IMR-90 (cell line): ENCODE measurements around the gene SCARB1. TPM values are rescaled to one million over a fixed set of nuclear protein-coding genes. Genes with fewer than 3 reads are reported as not detected.
"Not testable (repeated sequence)": the region's sequence is repeated elsewhere in the genome, so short reads cannot be mapped to it uniquely, and the experiment has no call there.

Source experiments
- ATAC-seq: fragments of 200-7000 bp; cut with Tn5 transposase; 2 replicates; pipeline ENCODE4 v1.9.1; 2020; ENCODE audit warnings: low read depth, mild to moderate bottlenecking, moderate library complexity
- Bru-seq: library from RNA; stranded (reverse); fragments of 400-500 nt; gene quantifications from one replicate; lab custom pipeline; 2021; lab: Mats Ljungman, UMichigan
- BruChase-seq, 2 experiments: library from RNA; stranded (reverse); fragments of 400-500 nt; gene quantifications; one replicate each; lab custom pipeline; 2021; lab: Mats Ljungman, UMichigan
- BruUV-seq: library from RNA; stranded (reverse); fragments of 400-500 nt; replicated peaks from 2 replicates; lab custom pipeline; 2021; lab: Mats Ljungman, UMichigan
- CTCF ChIA-PET: fragments of 300-600 bp; formaldehyde crosslinking; extraction: SDS; loops from one replicate; lab custom pipeline; 2021; ENCODE audit warnings: antibody characterized with exemption; lab: Yijun Ruan, JAX
- POLR2A ChIA-PET: fragments of 300-600 bp; sonication (Branson Sonifier 250); formaldehyde crosslinking; loops from one replicate; lab custom pipeline; 2022; ENCODE audit warnings: antibody characterized with exemption; ENCODE audit not compliant: unreplicated experiment; lab: Charles Lee
- DNase-seq: peaks from one replicate; pipeline ENCODE4 v3.0.0; 2013
- H2AFZ ChIP-seq: replicated peaks from 2 replicates; pipeline ENCODE3; 2013; ENCODE audit warnings: low read length, mild to moderate bottlenecking; ENCODE audit not compliant: poor library complexity
- H2AK5ac ChIP-seq: 2 replicates; pipeline ENCODE4 v1.6.1; 2013; ENCODE audit warnings: low read depth, low read length, inconsistent platforms
- H2AK9ac ChIP-seq: replicated peaks from 2 replicates; pipeline ENCODE3; 2013; ENCODE audit warnings: mild to moderate bottlenecking, low read depth, low read length, moderate library complexity; ENCODE audit not compliant: poor library complexity
- H2BK120ac ChIP-seq: 2 replicates; pipeline ENCODE4 v1.6.1; 2013; ENCODE audit warnings: low read depth, low read length, inconsistent platforms
- H2BK15ac ChIP-seq: 3 replicates; pipeline ENCODE4 v1.6.1; 2013; ENCODE audit warnings: low read depth, low read length, inconsistent platforms
- H2BK20ac ChIP-seq: 2 replicates; pipeline ENCODE4 v1.6.1; 2013; ENCODE audit warnings: low read depth, mild to moderate bottlenecking, inconsistent platforms, low read length, moderate library complexity
- H2BK5ac ChIP-seq: 2 replicates; pipeline ENCODE4 v1.6.1; 2013; ENCODE audit warnings: mild to moderate bottlenecking, low read depth, low read length, inconsistent platforms; ENCODE audit not compliant: poor library complexity, severe bottlenecking
- H3K14ac ChIP-seq: replicated peaks from 2 replicates; pipeline ENCODE4 v1.6.1; 2013; ENCODE audit warnings: low read depth, low read length, inconsistent platforms
- H3K18ac ChIP-seq: 2 replicates; pipeline ENCODE4 v1.6.1; 2013; ENCODE audit warnings: low read depth, low read length, control low read depth
- H3K23ac ChIP-seq: 2 replicates; pipeline ENCODE4 v1.6.1; 2013; ENCODE audit warnings: low read depth, low read length, inconsistent platforms
- H3K27ac ChIP-seq: 2 replicates; pipeline ENCODE4 v1.5.1; 2013; ENCODE audit warnings: mild to moderate bottlenecking, control low read depth, low read length; ENCODE audit not compliant: insufficient read depth
- H3K27me3 ChIP-seq: 2 replicates; pipeline ENCODE4 v1.6.1; 2013; ENCODE audit warnings: low read length; ENCODE audit not compliant: control insufficient read depth, insufficient read depth
- H3K36me3 ChIP-seq: 2 replicates; pipeline ENCODE4 v1.6.1; 2013; ENCODE audit warnings: low read length, mixed read lengths; ENCODE audit not compliant: control insufficient read depth, insufficient read depth
- H3K4ac ChIP-seq: 2 replicates; pipeline ENCODE4 v1.6.1; 2013; ENCODE audit warnings: low read depth, low read length, inconsistent platforms
- H3K4me1 ChIP-seq: 2 replicates; pipeline ENCODE4 v1.6.1; 2013; ENCODE audit warnings: low read length, mixed read lengths; ENCODE audit not compliant: control insufficient read depth, insufficient read depth
- H3K4me2 ChIP-seq: 2 replicates; pipeline ENCODE4 v1.6.1; 2013; ENCODE audit warnings: low read depth, mild to moderate bottlenecking, control low read depth, low read length, moderate library complexity
- H3K4me3 ChIP-seq: 2 replicates; pipeline ENCODE4 v1.5.1; 2013; ENCODE audit warnings: low read depth, mild to moderate bottlenecking, control low read depth, low read length, moderate library complexity; ENCODE audit not compliant: insufficient read depth
- H3K56ac ChIP-seq: 2 replicates; pipeline ENCODE4 v1.6.1; 2013; ENCODE audit warnings: low read length, inconsistent platforms; ENCODE audit not compliant: insufficient read depth; ENCODE audit errors: extremely low read depth
- H3K79me1 ChIP-seq, 2 experiments: 2 replicates each; pipeline ENCODE4 v1.6.1; 2013; ENCODE audit warnings: low read length in 2 of 2, inconsistent platforms in 1 of 2, low read depth in 1 of 2
- H3K9ac ChIP-seq: 2 replicates; pipeline ENCODE4 v1.6.1; 2013; ENCODE audit warnings: low read depth, low read length, control low read depth
- H3K9me1 ChIP-seq: 2 replicates; pipeline ENCODE4 v1.6.1; 2013; ENCODE audit warnings: low read length, inconsistent platforms; ENCODE audit not compliant: insufficient read depth
- H3K9me3 ChIP-seq: 2 replicates; pipeline ENCODE4 v1.6.1; 2013; ENCODE audit warnings: low read length; ENCODE audit not compliant: control insufficient read depth, insufficient read depth
- H4K20me1 ChIP-seq: 2 replicates; pipeline ENCODE4 v1.6.1; 2013; ENCODE audit warnings: low read length, inconsistent platforms; ENCODE audit not compliant: insufficient read depth
- H4K5ac ChIP-seq: 2 replicates; pipeline ENCODE4 v1.6.1; 2013; ENCODE audit warnings: mild to moderate bottlenecking, low read depth, low read length, control low read depth
- H4K8ac ChIP-seq, 2 experiments: 2 replicates each; pipeline ENCODE4 v1.6.1; 2013; ENCODE audit warnings: low read depth in 2 of 2, low read length in 2 of 2, control low read depth in 1 of 2, inconsistent platforms in 1 of 2
- H4K91ac ChIP-seq: 2 replicates; pipeline ENCODE4 v1.6.1; 2013; ENCODE audit warnings: low read depth, low read length, inconsistent platforms; ENCODE audit not compliant: insufficient read depth
- MAZ ChIP-seq: IDR thresholded peaks from 2 replicates; pipeline ENCODE4 v1.6.1; 2012; ENCODE audit warnings: low read depth, mild to moderate bottlenecking, low read length, improper control_type of control experiment, moderate library complexity, borderline replicate concordance
- POLR2A ChIP-seq: IDR thresholded peaks from 2 replicates; pipeline ENCODE4 v1.6.1; 2012; ENCODE audit warnings: mild to moderate bottlenecking, low read depth, low read length
- WGBS, 2 experiments: methylation state at CpG; one replicate each; pipeline versions ENCODE4 v1.1.5 to v1.1.7; 2013; ENCODE audit warnings: missing lambda C conversion rate in 2 of 2; ENCODE audit not compliant: insufficient read length in 1 of 2; ENCODE audit errors: extremely low coverage in 2 of 2; 5-methylcytosine and 5-hydroxymethylcytosine counted together
- dilution Hi-C: fragments of 300-500 bp; cut with HindIII; formaldehyde crosslinking; loops from one replicate; pipeline ENCODE4 v1.14.3; 2018; ENCODE audit warnings: low sequenced_read_pairs; ENCODE audit not compliant: unreplicated experiment
- in situ Hi-C: fragments of 300-500 bp; cut with MboI; formaldehyde crosslinking; loops from 3 replicates; pipeline ENCODE4 v1.14.3; 2019; ENCODE audit warnings: low sequenced_read_pairs, inconsistent platforms, mixed read lengths
- intact Hi-C: fragments of 100-400 bp; cut with micrococcal nuclease; formaldehyde crosslinking; loops from 2 replicates; pipeline ENCODE4 v1.10.0; 2022
- long read RNA-seq: library from polyadenylated mRNA; unstranded; transcript quantifications from one replicate; pipeline ENCODE4 v2.0.0, GENCODE V29; 2021; ENCODE audit not compliant: unreplicated experiment
- polyA plus RNA-seq, 3 experiments: library from polyadenylated mRNA; depleted of rRNA; stranded (reverse); fragments of >200 nt; gene quantifications; 2 replicates each; pipeline ENCODE4 v1.2.3, GENCODE V29; 2012; ENCODE audit warnings: low replicate concordance in 1 of 3
- total RNA-seq: library from RNA; depleted of rRNA; stranded (reverse); fragments of >200 nt; gene quantifications from 2 replicates; pipeline ENCODE4 v1.2.3, GENCODE V29; 2012; rRNA removed

The SCARB1 gene
- 3.0 and 3.6 TPM in 2 replicates for total RNA-seq
- 24.8 and 27.0 TPM in 2 replicates for polyA plus RNA-seq (2012; rRNA removed)
- 20.5 and 47.8 TPM in 2 replicates for polyA plus RNA-seq (2012; cell fraction: cytosol; rRNA removed)
- polyA plus RNA-seq (2012; cell fraction: nucleus; rRNA removed; ENCODE audit: low replicate concordance), result 36.2 and 109 TPM in 2 replicates
- percentile 52 among the genes with signal in this experiment for Bru-seq, nascent RNA
- percentile 56 among the genes with signal in this experiment for BruChase-seq, experiment 1, labeled RNA remaining after a 6-hour chase
- percentile 57 among the genes with signal in this experiment for BruChase-seq, experiment 2, labeled RNA remaining after a 2-hour chase
- long read RNA-seq, transcript SCARB1-201 (13 exons, 2,611 nt), result major isoform, 11 of 32 reads
- long read RNA-seq, partial matches to known transcripts, result 10 of 32 reads
- long read RNA-seq, other reads (novel, unspliced or antisense), result 7 of 32 reads

GRCh38 chr12:124863416-124864325 lies at the start of gene SCARB1:
SCARB1 (minus strand) TSS chr12:124863864; CDS start chr12:124863720, 144 bp downstream.
- Histone ChIP-seq H3K4me1 (peaks cover 6% of the 10 kb centered on the region), H2AK5ac (peak within 1 kb of the TSS; percentile 99), H3K27ac (peak within 1 kb of the TSS; percentile 80), H2BK15ac (peak within 1 kb of the TSS; percentile 97; the same call in 2 of the 3 replicates), H4K91ac (peak within 1 kb of the TSS; percentile 98), H2AK9ac (peak within 1 kb of the TSS; percentile 97), H3K27me3 (no peaks in the 10 kb centered on the region), H2AFZ (peak within 1 kb of the TSS; percentile 97), H4K5ac (peak within 1 kb of the TSS; percentile 99), H2BK5ac (peak within 1 kb of the TSS; percentile 77), H3K9ac (peak within 1 kb of the TSS; percentile 62), H3K4ac (peak within 1 kb of the TSS; percentile 99), H3K23ac (peak within 1 kb of the TSS; percentile 90), H3K9me3 (peaks cover 4% of the 10 kb centered on the region; the same call in 1 of the 2 replicates), H3K36me3 (no peaks in the 10 kb centered on the region), H3K9me1 (peaks cover 10% of the 10 kb centered on the region), H2BK120ac (peak within 1 kb of the TSS; percentile 93), H3K14ac (peak within 1 kb of the TSS; percentile 99), H2BK20ac (peak within 1 kb of the TSS; percentile 74), H3K56ac (peak within 1 kb of the TSS; percentile 65), H4K20me1 (no peaks in the 10 kb centered on the region), H3K79me1 (peaks cover 0 to 9% of the 10 kb centered on the region in 2 experiments; a peak in 1 of 4 replicates), H3K18ac (peak within 1 kb of the TSS; percentile 80), H3K4me2 (peak within 1 kb of the TSS; percentile 81), H3K4me3 (peak within 1 kb of the TSS; percentile 96), H4K8ac (peak within 1 kb of the TSS; percentile 100)
- intact Hi-C loops (no loop called here), dilution Hi-C loops (no loop called here), in situ Hi-C loops (no loop called here)
- TF ChIP-seq MAZ (peak; percentile 82; the same call in 1 of the 2 replicates), POLR2A (no peak)
- POLR2A ChIA-PET, result no interaction called here
- WGBS, 2 experiments, result 1% methylated on average over 44 of the region's 89 CpGs; no CpG with 5 or more reads in 1 of the 2 experiments
- peak; percentile 64 for DNase-seq
- CTCF ChIA-PET, result no interaction called here
- peak; percentile 98 for ATAC-seq
- BruUV-seq, result no TSS peak

GRCh38 chr12:124912529-124913287 lies 49.0 kb upstream of the SCARB1 start:
- in situ Hi-C loops, H3K9me3 ChIP-seq, H3K56ac ChIP-seq, H2BK120ac ChIP-seq, intact Hi-C loops, H4K8ac ChIP-seq, ATAC-seq, H3K23ac ChIP-seq, H3K4ac ChIP-seq, H3K27ac ChIP-seq, H3K18ac ChIP-seq, DNase-seq, H2BK20ac ChIP-seq, CTCF ChIA-PET, dilution Hi-C loops, H4K91ac ChIP-seq, H3K27me3 ChIP-seq, H4K5ac ChIP-seq, H3K14ac ChIP-seq, H2AFZ ChIP-seq, H2BK5ac ChIP-seq, H3K4me1 ChIP-seq, H2AK5ac ChIP-seq, H2BK15ac ChIP-seq, H2AK9ac ChIP-seq: not testable (repeated sequence)
- H3K4me3 ChIP-seq, result peak overlapping the region; percentile 69
- peaks cover 56% of the 10 kb centered on the region for H4K20me1 ChIP-seq
- POLR2A ChIA-PET, result interaction anchor here (0.6 kb wide), 1 partner anchor 270 kb away, joined by 5 read pairs; no protein-coding TSS in a partner anchor
- H3K79me1 ChIP-seq, result peaks cover 7 to 24% of the 10 kb centered on the region in 2 experiments; a peak in 3 of 4 replicates
- TSS peak; percentile 58 for BruUV-seq
- H3K9me1 ChIP-seq, result peaks cover 15% of the 10 kb centered on the region
- peak overlapping the region; percentile 74 for H3K4me2 ChIP-seq
- no CpG with 5 or more reads among the region's 21 CpGs for WGBS, 2 experiments
- peaks cover 25% of the 10 kb centered on the region for H3K36me3 ChIP-seq
- H3K9ac ChIP-seq, result peak overlapping the region; percentile 7; the same call in 1 of the 2 replicates
